Stimulated activated naive CD8-positive, alpha-beta T cell treated with anti-CD3 and anti-CD28 coated beads, Interleukin-15, amount 100 ng/mL, for 72 hours (primary cell): Measurements from ENCODE around the gene PCDHB11.
"Not testable (repeated sequence)": the region's sequence is repeated elsewhere in the genome, so short reads cannot be mapped to it uniquely, and the experiment has no call there.

Experiments
- ATAC-seq: fragments of 150-1000 bp; cut with Tn5 transposase; 2 replicates; pipeline ENCODE4 v1.10.0; 2021; ENCODE audit warnings: mild to moderate bottlenecking, moderate library complexity
- DNase-seq, 2 donors: peaks; one replicate each; pipeline ENCODE4 v3.0.0; 2021 to 2022
- H3K27ac Mint-ChIP-seq, 2 donors: one replicate each; pipeline ENCODE4 v1.8.0; 2022; ENCODE audit warnings: mild to moderate bottlenecking in 2 of 2, mixed read lengths in 2 of 2, moderate library complexity in 2 of 2
- H3K27me3 Mint-ChIP-seq: one replicate; pipeline ENCODE4 v1.8.0; 2022; ENCODE audit warnings: mixed read lengths
- H3K4me1 Mint-ChIP-seq: one replicate; pipeline ENCODE4 v1.8.0; 2022; ENCODE audit warnings: mild to moderate bottlenecking, mixed read lengths
- H3K4me3 Mint-ChIP-seq, 2 donors: one replicate each; pipeline ENCODE4 v1.8.0; 2022; ENCODE audit warnings: mild to moderate bottlenecking in 2 of 2, mixed read lengths in 2 of 2, moderate library complexity in 1 of 2
- H3K9me3 Mint-ChIP-seq, 2 donors: one replicate each; pipeline ENCODE4 v1.8.0; 2022; ENCODE audit warnings: mixed read lengths in 2 of 2

The PCDHB11 gene

DNA sequence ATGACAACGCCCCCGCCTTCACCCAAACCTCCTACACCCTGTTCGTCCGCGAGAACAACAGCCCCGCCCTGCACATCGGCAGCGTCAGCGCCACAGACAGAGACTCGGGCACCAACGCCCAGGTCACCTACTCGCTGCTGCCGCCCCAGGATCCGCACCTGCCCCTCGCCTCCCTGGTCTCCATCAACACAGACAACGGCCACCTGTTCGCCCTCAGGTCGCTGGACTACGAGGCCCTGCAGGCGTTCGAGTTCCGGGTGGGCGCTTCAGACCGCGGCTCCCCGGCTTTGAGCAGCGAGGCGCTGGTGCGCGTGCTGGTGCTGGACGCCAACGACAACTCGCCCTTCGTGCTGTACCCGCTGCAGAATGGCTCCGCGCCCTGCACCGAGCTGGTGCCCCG, 20.1 kb upstream of the PCDHB11 start:
- not testable (repeated sequence) for H3K4me1 Mint-ChIP-seq, H3K27ac Mint-ChIP-seq, ATAC-seq, H3K4me3 Mint-ChIP-seq, DNase-seq
- Mint-ChIP-seq H3K27me3 (peaks cover 23% of the 10 kb centered on the region), H3K9me3 (peaks cover 13 to 24% of the 10 kb centered on the region in 2 donors)

GRCh38 chr5:141179876-141180275, 19.6 kb upstream of the PCDHB11 start:
- H3K27ac Mint-ChIP-seq, ATAC-seq, H3K4me1 Mint-ChIP-seq, H3K4me3 Mint-ChIP-seq, DNase-seq: not testable (repeated sequence)
- H3K27me3 Mint-ChIP-seq, result peaks cover 28% of the 10 kb centered on the region
- H3K9me3 Mint-ChIP-seq, result peaks cover 13 to 26% of the 10 kb centered on the region in 2 donors

DNA sequence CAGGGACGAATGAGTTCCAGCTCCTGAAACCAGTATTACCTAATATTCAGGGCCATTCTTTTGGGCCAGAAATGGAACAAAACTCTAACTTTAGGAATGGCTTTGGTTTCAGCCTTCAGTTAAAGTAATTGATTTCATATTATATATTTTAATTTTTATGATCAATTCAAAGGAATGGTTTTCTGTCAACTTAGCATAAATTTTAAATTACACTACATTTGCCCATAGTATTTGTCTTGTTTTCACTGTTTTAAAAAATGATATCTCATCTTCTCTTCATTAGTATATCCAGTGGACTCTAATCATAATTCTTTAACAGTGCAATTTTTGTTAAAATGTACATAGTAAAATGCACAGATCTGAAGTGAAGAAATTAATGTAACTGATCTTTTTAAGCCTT, 19.1 kb upstream of the PCDHB11 start:
- no peak overlapping the region for H3K4me3 Mint-ChIP-seq
- DNase-seq, result no peak
- no peak for ATAC-seq
- peaks cover 33% of the 10 kb centered on the region for H3K27me3 Mint-ChIP-seq
- no peak overlapping the region for H3K27ac Mint-ChIP-seq
- peaks cover 13 to 24% of the 10 kb centered on the region in 2 donors for H3K9me3 Mint-ChIP-seq
- no peaks in the 10 kb centered on the region for H3K4me1 Mint-ChIP-seq

DNA sequence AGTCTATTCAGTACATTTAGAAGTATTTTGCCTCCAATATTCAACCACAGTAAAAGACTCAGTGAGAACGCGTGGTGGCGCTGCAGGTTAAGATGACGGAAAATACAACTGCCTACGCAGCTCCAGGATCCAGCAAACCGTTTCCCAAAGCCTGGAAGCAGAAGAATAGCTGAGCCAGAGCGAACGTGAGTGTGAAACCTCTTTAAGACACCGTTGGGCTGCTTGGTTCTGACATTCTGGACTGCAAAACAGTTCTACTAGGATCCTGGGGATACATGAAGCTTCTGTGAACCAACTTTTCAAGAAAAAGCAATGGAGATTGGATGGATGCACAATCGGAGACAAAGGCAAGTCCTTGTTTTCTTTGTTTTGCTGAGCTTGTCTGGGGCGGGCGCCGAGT, 17.2 kb upstream of the PCDHB11 start, which contains the start of gene PCDHB16:
PCDHB16 (plus strand) TSS at position 140 of the 400 bp plus-strand sequence; CDS start at position 313, 173 bp downstream.
- Mint-ChIP-seq H3K4me1 (no peaks in the 10 kb centered on the region), H3K9me3 (peaks cover 18 to 24% of the 10 kb centered on the region in 2 donors), H3K27me3 (peaks cover 42% of the 10 kb centered on the region), H3K27ac (no peak within 1 kb of the TSS), H3K4me3 (no peak within 1 kb of the TSS)
- ATAC-seq (no peak), DNase-seq (no peak)

DNA sequence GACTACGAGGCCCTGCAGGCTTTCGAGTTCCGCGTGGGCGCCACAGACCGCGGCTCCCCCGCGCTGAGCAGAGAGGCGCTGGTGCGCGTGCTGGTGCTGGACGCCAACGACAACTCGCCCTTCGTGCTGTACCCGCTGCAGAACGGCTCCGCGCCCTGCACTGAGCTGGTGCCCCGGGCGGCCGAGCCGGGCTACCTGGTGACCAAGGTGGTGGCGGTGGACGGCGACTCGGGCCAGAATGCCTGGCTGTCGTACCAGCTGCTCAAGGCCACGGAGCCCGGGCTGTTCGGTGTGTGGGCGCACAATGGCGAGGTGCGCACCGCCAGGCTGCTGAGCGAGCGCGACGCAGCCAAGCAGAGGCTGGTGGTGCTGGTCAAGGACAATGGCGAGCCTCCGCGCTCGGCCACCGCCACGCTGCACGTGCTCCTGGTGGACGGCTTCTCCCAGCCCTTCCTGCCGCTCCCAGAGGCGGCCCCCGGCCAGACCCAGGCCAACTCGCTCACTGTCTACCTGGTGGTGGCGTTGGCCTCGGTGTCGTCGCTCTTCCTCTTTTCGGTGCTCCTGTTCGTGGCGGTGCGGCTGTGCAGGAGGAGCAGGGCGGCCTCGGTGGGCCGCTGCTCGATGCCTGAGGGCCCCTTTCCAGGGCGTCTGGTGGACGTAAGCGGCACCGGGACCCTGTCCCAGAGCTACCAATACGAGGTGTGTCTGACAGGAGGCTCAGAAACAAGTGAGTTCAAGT, 15.1 kb upstream of the PCDHB11 start:
- not testable (repeated sequence) for DNase-seq, H3K27ac Mint-ChIP-seq, H3K4me3 Mint-ChIP-seq, ATAC-seq, H3K4me1 Mint-ChIP-seq
- H3K27me3 Mint-ChIP-seq, result peaks cover 59% of the 10 kb centered on the region
- H3K9me3 Mint-ChIP-seq, result peaks cover 24 to 26% of the 10 kb centered on the region in 2 donors

DNA sequence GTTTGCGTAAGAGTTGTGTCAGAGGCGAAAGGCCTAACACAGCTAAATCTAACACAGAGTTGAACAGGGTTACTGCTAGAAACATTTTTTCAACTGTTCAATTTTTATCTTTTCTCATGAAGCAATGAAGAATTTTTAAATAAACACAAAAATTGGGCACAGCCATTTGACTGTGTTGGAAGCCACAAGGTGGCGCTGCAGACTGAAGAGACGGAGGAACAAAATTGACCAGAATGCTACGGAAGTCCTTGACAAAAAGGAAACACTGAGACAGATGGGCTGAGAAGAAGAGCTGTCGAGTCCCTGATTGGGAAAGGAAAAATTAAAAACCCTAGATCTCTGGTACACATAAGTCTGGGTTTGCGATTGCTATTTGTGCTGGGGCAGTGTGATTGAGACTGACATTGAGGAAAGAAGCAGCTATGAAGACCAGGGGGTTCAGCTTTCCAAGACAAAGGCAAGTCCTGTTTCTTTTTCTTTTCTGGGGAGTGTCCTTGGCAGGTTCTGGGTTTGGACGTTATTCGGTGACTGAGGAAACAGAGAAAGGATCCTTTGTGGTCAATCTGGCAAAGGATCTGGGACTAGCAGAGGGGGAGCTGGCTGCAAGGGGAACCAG, 12.4 kb upstream of the PCDHB11 start, which contains the start of gene PCDHB9:
PCDHB9 (plus strand) TSS at position 265 of the 616 bp plus-strand sequence; CDS start at position 423, 158 bp downstream.
- Mint-ChIP-seq H3K27me3 (peaks cover 76% of the 10 kb centered on the region), H3K4me1 (no peaks in the 10 kb centered on the region), H3K9me3 (peaks cover 24% of the 10 kb centered on the region in 2 donors), H3K4me3 (peak within 1 kb of the TSS in 1 of 2 donors; percentile 19), H3K27ac (no peak within 1 kb of the TSS)
- ATAC-seq (no peak), DNase-seq (peak in 1 of 2 donors; percentile 16)

GRCh38 chr5:141188682-141189081, 10.7 kb upstream of the PCDHB11 start:
- H3K4me1 Mint-ChIP-seq, result not testable (repeated sequence)

DNA sequence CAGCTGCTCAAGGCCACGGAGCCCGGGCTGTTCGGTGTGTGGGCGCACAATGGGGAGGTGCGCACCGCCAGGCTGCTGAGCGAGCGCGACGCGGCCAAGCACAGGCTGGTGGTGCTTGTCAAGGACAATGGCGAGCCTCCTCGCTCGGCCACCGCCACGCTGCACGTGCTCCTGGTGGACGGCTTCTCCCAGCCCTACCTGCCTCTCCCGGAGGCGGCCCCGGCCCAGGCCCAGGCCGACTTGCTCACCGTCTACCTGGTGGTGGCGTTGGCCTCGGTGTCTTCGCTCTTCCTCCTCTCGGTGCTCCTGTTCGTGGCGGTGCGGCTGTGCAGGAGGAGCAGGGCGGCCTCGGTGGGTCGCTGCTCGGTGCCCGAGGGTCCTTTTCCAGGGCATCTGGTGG, 10.3 kb upstream of the PCDHB11 start:
- ATAC-seq, result not testable (repeated sequence)

More at GRCh38 chr5:141188682-141189081, 10.7 kb upstream of the PCDHB11 start:
- H3K27ac Mint-ChIP-seq, DNase-seq, H3K4me3 Mint-ChIP-seq, ATAC-seq: not testable (repeated sequence)
- Mint-ChIP-seq H3K27me3 (peaks cover 76% of the 10 kb centered on the region), H3K9me3 (peaks cover 17 to 25% of the 10 kb centered on the region in 2 donors)

GRCh38 chr5:141192110-141192725, 7.2 kb upstream of the PCDHB11 start, which contains the start of gene PCDHB10:
Gene PCDHB10 (plus strand): TSS chr5:141192353. CDS start chr5:141192553, 200 bp downstream.
- ATAC-seq, result no peak
- peak in 1 of 2 donors; percentile 20 for DNase-seq
- H3K9me3 Mint-ChIP-seq, result peaks cover 19 to 24% of the 10 kb centered on the region in 2 donors

More for the DNA sequence above, 10.3 kb upstream of the PCDHB11 start:
- H3K4me1 Mint-ChIP-seq, H3K27ac Mint-ChIP-seq, DNase-seq, H3K4me3 Mint-ChIP-seq: not testable (repeated sequence)
- Mint-ChIP-seq H3K9me3 (peaks cover 16 to 25% of the 10 kb centered on the region in 2 donors), H3K27me3 (peaks cover 77% of the 10 kb centered on the region)

GRCh38 chr5:141194332-141194731, 5.1 kb upstream of the PCDHB11 start:
- DNase-seq, H3K4me1 Mint-ChIP-seq, H3K27ac Mint-ChIP-seq, ATAC-seq, H3K4me3 Mint-ChIP-seq: not testable (repeated sequence)
- peaks cover 25 to 45% of the 10 kb centered on the region in 2 donors for H3K9me3 Mint-ChIP-seq
- H3K27me3 Mint-ChIP-seq, result peaks cover 42% of the 10 kb centered on the region

More at GRCh38 chr5:141192110-141192725, 7.2 kb upstream of the PCDHB11 start, which contains the start of gene PCDHB10:
- no peaks in the 10 kb centered on the region for H3K4me1 Mint-ChIP-seq
- no peak within 1 kb of the TSS for H3K4me3 Mint-ChIP-seq
- no peak within 1 kb of the TSS for H3K27ac Mint-ChIP-seq
- H3K27me3 Mint-ChIP-seq, result peaks cover 56% of the 10 kb centered on the region

GRCh38 chr5:141196363-141196762, 3.1 kb upstream of the PCDHB11 start:
- H3K27ac Mint-ChIP-seq, result no peak overlapping the region
- no peak overlapping the region for H3K4me3 Mint-ChIP-seq
- H3K9me3 Mint-ChIP-seq, result peaks cover 25 to 53% of the 10 kb centered on the region in 2 donors
- DNase-seq, result no peak
- peaks cover 44% of the 10 kb centered on the region for H3K27me3 Mint-ChIP-seq
- H3K4me1 Mint-ChIP-seq, result no peaks in the 10 kb centered on the region
- ATAC-seq, result no peak

DNA sequence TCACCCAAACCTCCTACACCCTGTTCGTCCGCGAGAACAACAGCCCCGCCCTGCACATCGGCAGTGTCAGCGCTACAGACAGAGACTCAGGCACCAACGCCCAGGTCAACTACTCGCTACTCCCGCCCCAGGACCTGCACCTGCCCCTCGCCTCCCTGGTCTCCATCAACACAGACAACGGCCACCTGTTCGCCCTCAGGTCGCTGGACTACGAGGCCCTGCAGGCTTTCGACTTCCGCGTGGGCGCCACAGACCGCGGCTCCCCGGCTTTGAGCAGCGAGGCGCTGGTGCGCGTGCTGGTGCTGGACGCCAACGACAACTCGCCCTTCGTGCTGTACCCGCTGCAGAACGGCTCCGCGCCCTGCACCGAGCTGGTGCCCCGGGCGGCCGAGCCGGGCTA, 1.7 kb downstream of the PCDHB11 start:
- peaks cover 14 to 58% of the 10 kb centered on the region in 2 donors for H3K9me3 Mint-ChIP-seq
- not testable (repeated sequence) for DNase-seq, H3K4me1 Mint-ChIP-seq, ATAC-seq, H3K4me3 Mint-ChIP-seq, H3K27ac Mint-ChIP-seq
- H3K27me3 Mint-ChIP-seq, result peaks cover 49% of the 10 kb centered on the region

- not testable (repeated sequence) for H3K27ac Mint-ChIP-seq, H3K4me3 Mint-ChIP-seq, DNase-seq, ATAC-seq, H3K4me1 Mint-ChIP-seq
- H3K9me3 Mint-ChIP-seq, result peaks cover 14 to 53% of the 10 kb centered on the region in 2 donors
- peaks cover 49% of the 10 kb centered on the region for H3K27me3 Mint-ChIP-seq
Observed at GRCh38 chr5:141201646-141202045, 2.2 kb downstream of the PCDHB11 start.

GRCh38 chr5:141208478-141208877, 9.1 kb downstream of the PCDHB11 start, which contains the start of gene PCDHB12:
Gene PCDHB12 (plus strand): TSS chr5:141208719. CDS start chr5:141208908, 189 bp downstream.
- H3K4me1 Mint-ChIP-seq, result no peaks in the 10 kb centered on the region
- H3K4me3 Mint-ChIP-seq, result no peak within 1 kb of the TSS
- no peak for ATAC-seq
- peaks cover 0 to 12% of the 10 kb centered on the region in 2 donors for H3K9me3 Mint-ChIP-seq
- H3K27me3 Mint-ChIP-seq, result peaks cover 56% of the 10 kb centered on the region
- DNase-seq, result no peak
- no peak within 1 kb of the TSS for H3K27ac Mint-ChIP-seq

GRCh38 chr5:141210281-141210680, 10.9 kb downstream of the PCDHB11 start:
- not testable (repeated sequence) for H3K4me1 Mint-ChIP-seq

More at GRCh38 chr5:141210281-141210680, 10.9 kb downstream of the PCDHB11 start:
- not testable (repeated sequence) for H3K27ac Mint-ChIP-seq, DNase-seq, H3K4me3 Mint-ChIP-seq, ATAC-seq
- peaks cover 2 to 18% of the 10 kb centered on the region in 2 donors for H3K9me3 Mint-ChIP-seq
- H3K27me3 Mint-ChIP-seq, result peaks cover 67% of the 10 kb centered on the region
